Osteocyte (in vitro differentiated cells): Measurements from ENCODE around the gene NIM1K. TPM values are rescaled to one million over a fixed set of nuclear protein-coding genes. Genes with fewer than 3 reads are reported as not detected.
"Not testable (repeated sequence)": the region's sequence is repeated elsewhere in the genome, so short reads cannot be mapped to it uniquely, and the experiment has no call there.

Source experiments
- DNase-seq: peaks from one replicate; pipeline ENCODE4 v3.0.0; 2021; ENCODE audit warnings: mixed read lengths; ENCODE audit not compliant: unreplicated experiment; ENCODE audit errors: extremely low spot score
- H3K27ac Mint-ChIP-seq: one replicate; pipeline ENCODE4 v1.8.0; 2021; ENCODE audit warnings: mild to moderate bottlenecking, mixed read lengths; ENCODE audit not compliant: unreplicated experiment
- H3K27me3 Mint-ChIP-seq: one replicate; pipeline ENCODE4 v1.8.0; 2021; ENCODE audit warnings: mixed read lengths; ENCODE audit not compliant: unreplicated experiment
- H3K36me3 Mint-ChIP-seq: one replicate; pipeline ENCODE4 v1.8.0; 2021; ENCODE audit warnings: mixed read lengths; ENCODE audit not compliant: unreplicated experiment
- H3K4me1 Mint-ChIP-seq: one replicate; pipeline ENCODE4 v1.8.0; 2021; ENCODE audit warnings: mixed read lengths; ENCODE audit not compliant: unreplicated experiment
- H3K4me3 Mint-ChIP-seq: one replicate; pipeline ENCODE4 v1.8.0; 2021; ENCODE audit warnings: mild to moderate bottlenecking, moderate library complexity, mixed read lengths; ENCODE audit not compliant: unreplicated experiment
- H3K9me3 Mint-ChIP-seq: one replicate; pipeline ENCODE4 v1.8.0; 2021; ENCODE audit warnings: mixed read lengths; ENCODE audit not compliant: unreplicated experiment
- CTCF ChIP-seq: fragments of 200-600 bp; sonication (generic); IDR thresholded peaks from 2 replicates; pipeline ENCODE4 v1.5.0; 2021; ENCODE audit warnings: antibody characterized with exemption, mild to moderate bottlenecking, moderate library complexity
- total RNA-seq: library from RNA; stranded (reverse); gene quantifications from 2 replicates; pipeline ENCODE4 v1.2.1, GENCODE V29; 2021

NIM1K gene
- total RNA-seq, 1 donor from 2014 or later, result 0.43 TPM

- no peak for DNase-seq
- Mint-ChIP-seq H3K4me1 (no peaks in the 10 kb centered on the region), H3K36me3 (no peaks in the 10 kb centered on the region), H3K4me3 (no peak overlapping the region), H3K27me3 (peaks cover 9% of the 10 kb centered on the region), H3K9me3 (no peaks in the 10 kb centered on the region), H3K27ac (no peak overlapping the region)
- no peak for TF ChIP-seq CTCF
Measured at GRCh38 chr5:43320846-43321245, 128.8 kb downstream of the NIM1K start.

- not testable (repeated sequence) for H3K4me1 Mint-ChIP-seq, DNase-seq, H3K9me3 Mint-ChIP-seq, H3K4me3 Mint-ChIP-seq, H3K36me3 Mint-ChIP-seq, H3K27ac Mint-ChIP-seq
- peaks cover 19% of the 10 kb centered on the region for H3K27me3 Mint-ChIP-seq
Measured at GRCh38 chr5:43323488-43323887, 131.5 kb downstream of the NIM1K start.

- H3K27me3 Mint-ChIP-seq, result peaks cover 19% of the 10 kb centered on the region
- not testable (repeated sequence) for DNase-seq, H3K4me1 Mint-ChIP-seq, H3K9me3 Mint-ChIP-seq, H3K4me3 Mint-ChIP-seq, H3K27ac Mint-ChIP-seq, H3K36me3 Mint-ChIP-seq
Measured at GRCh38 chr5:43325624-43326023, 133.6 kb downstream of the NIM1K start.

Other genes starting within 250 kb of the NIM1K start
- gene ANXA2R, start 151.9 kb upstream of the NIM1K start, total RNA-seq, result 5.2 and 5.3 TPM in 2 replicates
- gene ZNF131, start 71.3 kb upstream of the NIM1K start, total RNA-seq, result 39.1 and 44.1 TPM in 2 replicates
- 47.7 and 49.1 TPM in 2 replicates for gene HMGCS1, start 121.2 kb downstream of the NIM1K start, total RNA-seq
- gene CCL28, start 220.2 kb downstream of the NIM1K start, total RNA-seq, result not detected in 2 replicates